Measurements from ENCODE around the gene EXD1. TPM values are rescaled to one million over a fixed set of nuclear protein-coding genes. Genes with fewer than 3 reads are reported as not detected.
"Not testable (repeated sequence)": the region's sequence is repeated elsewhere in the genome, so short reads cannot be mapped to it uniquely, and the experiment has no call there.

The EXD1 gene
- total RNA-seq, 2 donors from 2014 or later: not detected

GRCh38 chr15:41269887-41270286 is 39.3 kb upstream of the EXD1 start:
- Histone ChIP-seq H3K27ac (no peak overlapping the region), H3K27me3 (no peaks in the 10 kb centered on the region), H3K36me3 (peaks cover 18% of the 10 kb centered on the region), H3K4me3 (no peak overlapping the region), H3K4me1 (no peaks in the 10 kb centered on the region), H3K9ac (ENCODE audit: low read depth in 2 of 2, low read length in 2 of 2) (no peak overlapping the region), H3K9me3 (no peaks in the 10 kb centered on the region)
- no peak for TF ChIP-seq CTCF (IDR thresholded peaks at IDR 0.05)
- no peak for DNase-seq
- intact Hi-C loops (cut with DNase I): loop anchor here (10.0 kb wide), 1 partner anchor 55 kb away; no protein-coding TSS in a partner anchor

- intact Hi-C loops (cut with DNase I): no loop called here
- H3K4me1 ChIP-seq: peaks cover 10% of the 10 kb centered on the region
- no peak overlapping the region for H3K4me3 ChIP-seq
- H3K27me3 ChIP-seq: no peaks in the 10 kb centered on the region
- no peak for DNase-seq
- no peak overlapping the region for H3K27ac ChIP-seq
- no peak overlapping the region for H3K9ac ChIP-seq (ENCODE audit: low read depth in 2 of 2, low read length in 2 of 2)
- H3K9me3 ChIP-seq: no peaks in the 10 kb centered on the region
- peaks cover 10% of the 10 kb centered on the region for H3K36me3 ChIP-seq
- TF ChIP-seq CTCF (IDR thresholded peaks at IDR 0.05): no peak
Measured at GRCh38 chr15:41263891-41264351, 33.4 kb upstream of the EXD1 start.

GRCh38 chr15:41262571-41262970 is 32.0 kb upstream of the EXD1 start:
- DNase-seq: no peak
- Histone ChIP-seq H3K27me3 (no peaks in the 10 kb centered on the region), H3K9me3 (no peaks in the 10 kb centered on the region), H3K9ac (ENCODE audit: low read depth in 2 of 2, low read length in 2 of 2) (no peak overlapping the region), H3K27ac (no peak overlapping the region), H3K4me1 (peaks cover 10% of the 10 kb centered on the region), H3K4me3 (no peak overlapping the region), H3K36me3 (peaks cover 10% of the 10 kb centered on the region)
- TF ChIP-seq CTCF (IDR thresholded peaks at IDR 0.05): no peak
- intact Hi-C loops (cut with DNase I): no loop called here

- H3K9ac ChIP-seq (ENCODE audit: low read depth in 2 of 2, low read length in 2 of 2); DNase-seq; H3K9me3 ChIP-seq; H3K27me3 ChIP-seq; H3K4me3 ChIP-seq; H3K36me3 ChIP-seq; intact Hi-C loops (cut with DNase I); H3K27ac ChIP-seq: not testable (repeated sequence)
- peaks cover 10% of the 10 kb centered on the region for H3K4me1 ChIP-seq
Measured at GRCh38 chr15:41260924-41261323, 30.4 kb upstream of the EXD1 start.

GRCh38 chr15:41259546-41260189 is 29.1 kb upstream of the EXD1 start:
- intact Hi-C loops (cut with DNase I): no loop called here
- Histone ChIP-seq H3K9me3 (no peaks in the 10 kb centered on the region), H3K36me3 (no peaks in the 10 kb centered on the region), H3K9ac (ENCODE audit: low read depth in 2 of 2, low read length in 2 of 2) (peak overlapping the region in 1 of 2 donors; percentile 43), H3K27ac (peak overlapping the region; percentile 64), H3K4me3 (no peak overlapping the region), H3K4me1 (peaks cover 10% of the 10 kb centered on the region), H3K27me3 (no peaks in the 10 kb centered on the region)
- DNase-seq: peak; percentile 72
- TF ChIP-seq CTCF (IDR thresholded peaks at IDR 0.05): no peak

- H3K9me3 ChIP-seq: no peaks in the 10 kb centered on the region
- peak; percentile 38 for DNase-seq
- peak overlapping the region in 1 of 2 donors; percentile 43 for H3K9ac ChIP-seq (ENCODE audit: low read depth in 2 of 2, low read length in 2 of 2)
- H3K27me3 ChIP-seq: no peaks in the 10 kb centered on the region
- H3K36me3 ChIP-seq: no peaks in the 10 kb centered on the region
- TF ChIP-seq CTCF (IDR thresholded peaks at IDR 0.05): no peak
- intact Hi-C loops (cut with DNase I): no loop called here
- no peak overlapping the region for H3K4me3 ChIP-seq
- H3K27ac ChIP-seq: peak overlapping the region; percentile 64
- peaks cover 10% of the 10 kb centered on the region for H3K4me1 ChIP-seq
Measured at GRCh38 chr15:41258750-41259471, 28.4 kb upstream of the EXD1 start.
